ENCODE data around the gene TRPC6.

DNA sequence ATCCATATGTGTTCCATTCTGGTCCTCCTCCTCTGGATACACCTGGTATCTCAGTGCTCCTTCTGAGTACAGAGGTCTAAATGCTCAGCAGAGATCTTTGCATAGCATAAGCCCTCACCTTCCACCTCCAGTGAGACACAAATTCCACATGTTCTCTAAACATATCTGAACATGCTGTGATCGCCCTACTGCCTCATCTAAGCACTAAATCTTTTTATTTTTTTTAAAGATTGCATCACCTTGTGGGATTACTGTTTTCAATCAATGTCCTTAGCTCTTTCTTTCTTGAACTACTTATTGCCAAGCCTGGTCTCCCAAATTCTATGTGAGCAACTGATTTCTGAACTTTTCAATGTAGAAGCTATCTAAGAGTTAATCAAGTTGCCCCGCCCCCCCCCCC lies 113.4 kb downstream of the TRPC6 start:
- TF ChIP-seq, protein P1, sequence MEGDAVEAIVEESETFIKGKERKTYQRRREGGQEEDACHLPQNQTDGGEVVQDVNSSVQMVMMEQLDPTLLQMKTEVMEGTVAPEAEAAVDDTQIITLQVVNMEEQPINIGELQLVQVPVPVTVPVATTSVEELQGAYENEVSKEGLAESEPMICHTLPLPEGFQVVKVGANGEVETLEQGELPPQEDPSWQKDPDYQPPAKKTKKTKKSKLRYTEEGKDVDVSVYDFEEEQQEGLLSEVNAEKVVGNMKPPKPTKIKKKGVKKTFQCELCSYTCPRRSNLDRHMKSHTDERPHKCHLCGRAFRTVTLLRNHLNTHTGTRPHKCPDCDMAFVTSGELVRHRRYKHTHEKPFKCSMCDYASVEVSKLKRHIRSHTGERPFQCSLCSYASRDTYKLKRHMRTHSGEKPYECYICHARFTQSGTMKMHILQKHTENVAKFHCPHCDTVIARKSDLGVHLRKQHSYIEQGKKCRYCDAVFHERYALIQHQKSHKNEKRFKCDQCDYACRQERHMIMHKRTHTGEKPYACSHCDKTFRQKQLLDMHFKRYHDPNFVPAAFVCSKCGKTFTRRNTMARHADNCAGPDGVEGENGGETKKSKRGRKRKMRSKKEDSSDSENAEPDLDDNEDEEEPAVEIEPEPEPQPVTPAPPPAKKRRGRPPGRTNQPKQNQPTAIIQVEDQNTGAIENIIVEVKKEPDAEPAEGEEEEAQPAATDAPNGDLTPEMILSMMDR (IDR thresholded peaks at IDR 0.05): no peak
- no peak for TF ChIP-seq POLR2A (IDR thresholded peaks at IDR 0.05)

Measured in lower leg skin (tissue), 3 donors.